Gastroesophageal sphincter (tissue), 4 donors: Measurements from ENCODE around the gene PACRG. TPM values are rescaled to one million over a fixed set of nuclear protein-coding genes. Genes with fewer than 3 reads are reported as not detected.

Experiments used
- ATAC-seq: fragments of 150-250 bp; one replicate; pipeline ENCODE4 v1.9.1; 2016; ENCODE audit warnings: mild to moderate bottlenecking, moderate library complexity
- H3K27ac ChIP-seq, 4 donors: fragments of 200-600 bp; sonication (generic) in 3 of 4; 1 replicate in 3 of 4; 2 replicates in 1 of 4; pipeline ENCODE4 v1.5.1; 2016 to 2019
- H3K27me3 ChIP-seq: fragments of 200-600 bp; sonication (generic); one replicate; pipeline ENCODE4 v1.5.1; 2019
- H3K36me3 ChIP-seq, 2 donors: fragments of 200-600 bp; sonication (generic); one replicate each; pipeline ENCODE4 v1.5.1; 2019; ENCODE audit warnings: control low read depth in 1 of 2
- H3K4me1 ChIP-seq, 3 donors: fragments of 200-600 bp; sonication (generic); 1 replicate in 2 of 3; 2 replicates in 1 of 3; pipeline ENCODE4 v1.5.1; 2016 to 2019; ENCODE audit warnings: control low read depth in 2 of 3
- H3K4me3 ChIP-seq, 2 donors: fragments of 200-600 bp; sonication (generic); one replicate each; pipeline ENCODE4 v1.5.1; 2019; ENCODE audit warnings: mild to moderate bottlenecking in 1 of 2, moderate library complexity in 1 of 2
- H3K9me3 ChIP-seq, 3 donors: fragments of 200-600 bp; sonication (generic); one replicate each; pipeline ENCODE4 v1.5.1; 2017 to 2019; ENCODE audit warnings: control low read depth in 2 of 3
- CTCF ChIP-seq, 4 experiments: fragments of 200-600 bp in 2 of 4; fragments of 450-650 bp in 2 of 4; sonication (generic) in 1 of 4; IDR thresholded peaks; one replicate each; pipeline ENCODE4 v1.5.1; 2017 to 2019; ENCODE audit warnings: antibody characterized with exemption in 4 of 4, mild to moderate bottlenecking in 2 of 4, moderate library complexity in 2 of 4
- EP300 ChIP-seq: sonication (generic); formaldehyde crosslinking; IDR thresholded peaks from one replicate; pipeline ENCODE4 v1.6.1; 2017; ENCODE audit warnings: antibody characterized with exemption, mild to moderate bottlenecking
- POLR2A ChIP-seq, 2 donors: fragments of 450-650 bp; IDR thresholded peaks; one replicate each; pipeline ENCODE4 v1.6.1; 2017; ENCODE audit warnings: antibody characterized with exemption in 2 of 2, mild to moderate bottlenecking in 2 of 2, moderate library complexity in 1 of 2
- POLR2AphosphoS5 ChIP-seq: sonication (generic); formaldehyde crosslinking; IDR thresholded peaks from one replicate; pipeline ENCODE4 v1.6.1; 2017; ENCODE audit warnings: antibody characterized with exemption
- WGBS, 2 donors: methylation state at CpG; one replicate each; pipeline ENCODE4 v1.1.5; 2018; ENCODE audit warnings: low coverage in 1 of 2; 5-methylcytosine and 5-hydroxymethylcytosine counted together
- total RNA-seq, 4 donors: library from RNA; depleted of rRNA; stranded (reverse); fragments of >200 nt; gene quantifications; one replicate each; pipeline ENCODE4 v1.1.0, GENCODE V29; 2016

The PACRG gene
- total RNA-seq, 4 donors from 2014 or later: 1.0 to 7.0 TPM; not detected in 2

GRCh38 chr6:162688751-162689345 lies 38.9 kb upstream of the PACRG start:
- TF ChIP-seq CTCF (IDR thresholded peaks at IDR 0.05) (no peak), POLR2A (IDR thresholded peaks at IDR 0.05) (no peak), POLR2AphosphoS5 (no peak), EP300 (no peak)
- Histone ChIP-seq H3K36me3 (no peaks in the 10 kb centered on the region), H3K4me3 (no peak overlapping the region), H3K27me3 (no peaks in the 10 kb centered on the region), H3K4me1 (peaks cover 2 to 6% (median 4%) of the 10 kb centered on the region in 3 donors), H3K9me3 (no peaks in the 10 kb centered on the region), H3K27ac (no peak overlapping the region)
- WGBS, 2 donors: 69 to 74% methylated on average over 3 of the region's 3 CpGs
- ATAC-seq: no peak

DNA sequence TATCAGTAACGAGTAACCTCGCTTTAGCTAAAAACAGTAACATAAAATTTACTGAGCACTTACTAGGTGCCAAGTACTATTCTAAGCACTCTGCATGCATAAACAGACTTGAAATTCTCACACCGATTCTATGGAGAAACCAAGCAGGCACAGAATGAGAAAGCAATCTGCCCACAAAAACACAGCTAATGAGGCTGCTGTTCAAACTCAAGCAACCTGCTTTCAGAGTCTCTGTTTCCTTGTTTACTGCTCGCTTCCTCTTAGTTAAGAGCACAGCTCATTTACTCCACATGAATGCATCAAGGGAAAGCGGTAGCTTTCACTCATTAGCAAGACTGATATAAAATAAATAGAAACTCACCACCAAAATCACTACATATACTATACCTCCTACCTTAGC lies 37.6 kb upstream of the PACRG start:
- Histone ChIP-seq H3K4me3 (no peak overlapping the region), H3K9me3 (no peaks in the 10 kb centered on the region), H3K4me1 (no peaks in the 10 kb centered on the region), H3K27ac (no peak overlapping the region), H3K36me3 (no peaks in the 10 kb centered on the region), H3K27me3 (no peaks in the 10 kb centered on the region)
- 73 to 75% methylated on average over 5 of the region's 5 CpGs for WGBS, 2 donors
- ATAC-seq: no peak
- TF ChIP-seq EP300 (no peak), POLR2A (IDR thresholded peaks at IDR 0.05) (no peak), POLR2AphosphoS5 (no peak), CTCF (IDR thresholded peaks at IDR 0.05) (no peak)

DNA sequence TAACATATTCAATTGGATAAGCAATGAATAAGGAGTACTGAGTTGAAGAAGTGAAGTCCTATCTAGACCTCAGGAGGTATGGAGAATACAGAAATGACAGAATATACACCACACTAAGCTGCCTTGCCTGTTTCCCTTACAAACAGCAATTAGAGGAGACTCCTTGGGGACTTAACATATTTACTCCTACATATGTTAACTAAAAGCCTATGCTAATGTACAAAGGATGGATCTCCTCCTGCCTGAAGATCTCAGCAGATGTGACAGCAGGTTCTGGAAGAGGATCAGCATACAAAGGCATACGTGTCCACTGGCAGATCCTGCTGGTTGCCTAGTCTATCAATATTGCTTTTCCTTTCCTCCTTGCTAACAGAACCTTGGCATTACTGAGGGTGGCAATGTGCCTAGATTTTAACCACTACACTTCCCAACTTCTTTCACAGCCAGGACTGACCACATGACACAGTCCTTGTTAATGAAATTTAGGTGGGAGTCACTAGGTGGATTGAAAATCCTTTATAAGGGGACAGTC lies 29.8 kb upstream of the PACRG start:
- Histone ChIP-seq H3K4me3 (no peak overlapping the region), H3K27me3 (no peaks in the 10 kb centered on the region), H3K27ac (no peak overlapping the region), H3K36me3 (no peaks in the 10 kb centered on the region), H3K9me3 (no peaks in the 10 kb centered on the region), H3K4me1 (no peaks in the 10 kb centered on the region)
- TF ChIP-seq EP300 (no peak), POLR2A (IDR thresholded peaks at IDR 0.05) (no peak), POLR2AphosphoS5 (no peak), CTCF (IDR thresholded peaks at IDR 0.05) (no peak)
- WGBS, 2 donors: 60% methylated on average over 1 of the region's 1 CpG; no CpG with 5 or more reads in 1 of the 2 donors
- ATAC-seq: no peak

GRCh38 chr6:162698440-162698839 lies 29.3 kb upstream of the PACRG start:
- H3K4me3 ChIP-seq: no peak overlapping the region
- H3K27ac ChIP-seq: no peak overlapping the region
- no peak for ATAC-seq
- H3K4me1 ChIP-seq: no peaks in the 10 kb centered on the region
- H3K36me3 ChIP-seq: no peaks in the 10 kb centered on the region
- H3K9me3 ChIP-seq: no peaks in the 10 kb centered on the region
- TF ChIP-seq POLR2AphosphoS5 (no peak), POLR2A (IDR thresholded peaks at IDR 0.05) (no peak), EP300 (no peak), CTCF (IDR thresholded peaks at IDR 0.05) (no peak)
- no peaks in the 10 kb centered on the region for H3K27me3 ChIP-seq

- Histone ChIP-seq H3K9me3 (no peaks in the 10 kb centered on the region), H3K27ac (no peak overlapping the region), H3K27me3 (no peaks in the 10 kb centered on the region), H3K4me3 (no peak overlapping the region), H3K4me1 (no peaks in the 10 kb centered on the region), H3K36me3 (no peaks in the 10 kb centered on the region)
- WGBS, 2 donors: 80 to 100% methylated on average over 1 to 2 of the region's 2 CpGs
- TF ChIP-seq EP300: no peak
- no peak for TF ChIP-seq POLR2A (IDR thresholded peaks at IDR 0.05)
- TF ChIP-seq POLR2AphosphoS5: no peak
- no peak for TF ChIP-seq CTCF (IDR thresholded peaks at IDR 0.05)
- ATAC-seq: no peak
These were observed 27.8 kb upstream of the PACRG start for GRCh38 chr6:162699961-162700360.
